Lung (tissue), 12 donors: ENCODE measurements around the gene PHF14. TPM values are rescaled to one million over a fixed set of nuclear protein-coding genes. Genes with fewer than 3 reads are reported as not detected.
A peak's percentile ranks its signal among the peaks of the same experiment; 100 is the strongest.

ENCODE experiments used
- ATAC-seq: fragments of 200-7000 bp; cut with Tn5 transposase; one replicate; pipeline ENCODE4 v1.9.1; 2020; ENCODE audit warnings: moderate number of reproducible peaks; ENCODE audit not compliant: insufficient read depth, low FRiP score
- DNase-seq, 3 donors: peaks; one replicate each; pipeline ENCODE4 v3.0.0-alpha.2; 2013 to 2017
- H3K27ac ChIP-seq, 2 donors: one replicate each; pipeline ENCODE4 v1.5.1; 2013; ENCODE audit warnings: mild to moderate bottlenecking in 2 of 2, moderate library complexity in 2 of 2, control low read depth in 1 of 2, inconsistent platforms in 1 of 2, low read depth in 1 of 2, low read length in 1 of 2
- H3K27me3 ChIP-seq, 3 donors: one replicate each; pipeline ENCODE4 v1.5.1; 2013; ENCODE audit warnings: low read length in 2 of 3; ENCODE audit not compliant: control insufficient read depth in 3 of 3, insufficient read depth in 3 of 3
- H3K36me3 ChIP-seq, 4 donors: one replicate each; pipeline ENCODE4 v1.5.1; 2013; ENCODE audit warnings: low read length in 4 of 4, mild to moderate bottlenecking in 1 of 4, moderate library complexity in 1 of 4; ENCODE audit not compliant: control insufficient read depth in 4 of 4, insufficient read depth in 4 of 4
- H3K4me1 ChIP-seq, 5 donors: one replicate each; pipeline ENCODE4 v1.5.1; 2013; ENCODE audit warnings: low read length in 5 of 5, mild to moderate bottlenecking in 2 of 5, moderate library complexity in 1 of 5; ENCODE audit not compliant: control insufficient read depth in 5 of 5, insufficient read depth in 5 of 5
- H3K4me3 ChIP-seq: one replicate; pipeline ENCODE4 v1.5.1; 2013; ENCODE audit warnings: mild to moderate bottlenecking, control low read depth, moderate library complexity
- H3K9ac ChIP-seq, 2 donors: one replicate each; pipeline ENCODE4 v1.5.1; 2013; ENCODE audit warnings: low read length in 2 of 2, control low read depth in 1 of 2; ENCODE audit not compliant: insufficient read depth in 1 of 2
- H3K9me3 ChIP-seq, 4 donors: one replicate each; pipeline ENCODE4 v1.5.1; 2013; ENCODE audit warnings: low read length in 3 of 4, mild to moderate bottlenecking in 1 of 4, moderate library complexity in 1 of 4; ENCODE audit not compliant: control insufficient read depth in 4 of 4, insufficient read depth in 3 of 4
- WGBS, 2 donors: extraction: QIAGEN DNeasy Blood & Tissue Kit; methylation state at CpG; one replicate each; pipeline ENCODE4 v1.1.7; 2013; 5-methylcytosine and 5-hydroxymethylcytosine counted together
- polyA plus RNA-seq, 2 donors: library from polyadenylated mRNA; stranded (reverse); fragments of 200-250 nt; gene quantifications; one replicate each; pipeline ENCODE4 v1.2.1, GENCODE V29; 2013
- total RNA-seq, 2 donors: library from RNA; depleted of rRNA in 1 of 2; stranded (reverse); fragments of >200 nt in 1 of 2; gene quantifications; one replicate each; pipeline ENCODE4 v1.2.1, GENCODE V29; 2014 to 2021
- TF ChIP-seq, protein P1 (sequence below): IDR thresholded peaks from 2 replicates; pipeline ENCODE4 v1.5.1; 2012; ENCODE audit warnings: mild to moderate bottlenecking; ENCODE audit errors: control extremely low read depth, extremely low read depth
- donor health status: control.
- donor health status: control.
- donor health status: Bipolar disorder and iron deficiency.
- donor health status: healthy.
- donor health status: DM: yes; HTN: yes; CAD: no.

The PHF14 gene
- total and polyA plus RNA-seq, 4 donors = 12.9 to 89.5 (median 24.7) TPM

DNA sequence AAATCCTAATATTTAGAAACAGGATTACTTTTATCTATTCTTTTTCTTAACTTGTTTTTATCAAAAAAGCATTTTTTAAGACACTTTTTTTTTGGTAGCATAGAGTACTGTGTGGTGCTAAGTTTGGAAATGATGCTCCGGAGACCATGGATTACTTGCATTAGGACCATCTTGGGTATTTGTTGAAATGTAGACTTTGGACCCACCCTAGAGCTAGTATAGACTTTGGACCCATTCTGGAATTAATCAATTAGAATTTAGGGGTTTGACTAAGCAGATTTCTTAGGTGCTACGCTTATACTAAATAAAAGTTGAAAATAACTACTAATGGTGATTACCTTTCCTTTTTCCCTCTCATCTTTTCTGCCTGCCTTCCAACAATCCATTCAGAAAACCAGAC, 80.4 kb downstream of the PHF14 start:
- Histone ChIP-seq H3K9me3 (no peaks in the 10 kb centered on the region), H3K4me1 (no peaks in the 10 kb centered on the region), H3K36me3 (peaks cover 0 to 5% (median under 1%) of the 10 kb centered on the region in 4 donors), H3K27ac (no peak overlapping the region), H3K9ac (no peak overlapping the region), H3K4me3 (no peak overlapping the region), H3K27me3 (no peaks in the 10 kb centered on the region)
- ATAC-seq (no peak), DNase-seq (no peak)
- 96 to 97% methylated on average over 2 of the region's 2 CpGs for WGBS, 2 donors
- TF ChIP-seq, protein P1, sequence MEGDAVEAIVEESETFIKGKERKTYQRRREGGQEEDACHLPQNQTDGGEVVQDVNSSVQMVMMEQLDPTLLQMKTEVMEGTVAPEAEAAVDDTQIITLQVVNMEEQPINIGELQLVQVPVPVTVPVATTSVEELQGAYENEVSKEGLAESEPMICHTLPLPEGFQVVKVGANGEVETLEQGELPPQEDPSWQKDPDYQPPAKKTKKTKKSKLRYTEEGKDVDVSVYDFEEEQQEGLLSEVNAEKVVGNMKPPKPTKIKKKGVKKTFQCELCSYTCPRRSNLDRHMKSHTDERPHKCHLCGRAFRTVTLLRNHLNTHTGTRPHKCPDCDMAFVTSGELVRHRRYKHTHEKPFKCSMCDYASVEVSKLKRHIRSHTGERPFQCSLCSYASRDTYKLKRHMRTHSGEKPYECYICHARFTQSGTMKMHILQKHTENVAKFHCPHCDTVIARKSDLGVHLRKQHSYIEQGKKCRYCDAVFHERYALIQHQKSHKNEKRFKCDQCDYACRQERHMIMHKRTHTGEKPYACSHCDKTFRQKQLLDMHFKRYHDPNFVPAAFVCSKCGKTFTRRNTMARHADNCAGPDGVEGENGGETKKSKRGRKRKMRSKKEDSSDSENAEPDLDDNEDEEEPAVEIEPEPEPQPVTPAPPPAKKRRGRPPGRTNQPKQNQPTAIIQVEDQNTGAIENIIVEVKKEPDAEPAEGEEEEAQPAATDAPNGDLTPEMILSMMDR = no peak

DNA sequence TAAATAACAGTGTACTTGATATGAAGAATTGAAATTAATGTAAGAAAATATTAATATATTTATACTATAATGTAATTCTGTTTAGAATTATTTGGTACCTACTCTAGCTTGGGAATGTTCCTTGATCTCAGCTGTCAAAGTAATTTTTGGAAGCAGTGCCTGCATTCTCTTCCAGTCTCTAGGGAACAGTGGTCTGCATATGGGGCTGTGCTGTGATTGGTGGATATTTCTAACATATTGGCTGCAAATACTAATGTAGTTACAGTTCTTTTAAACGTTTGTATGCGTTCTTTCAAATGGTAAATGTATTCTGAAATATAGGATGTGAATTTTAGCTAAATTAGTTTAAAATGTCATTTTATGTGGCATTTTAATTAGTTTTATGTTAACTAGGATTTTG, 87.2 kb downstream of the PHF14 start:
- H3K36me3 ChIP-seq = peaks cover 0 to 12% (median 1%) of the 10 kb centered on the region in 4 donors
- no peaks in the 10 kb centered on the region for H3K27me3 ChIP-seq
- no peak overlapping the region for H3K9ac ChIP-seq
- 79 to 83% methylated on average over 2 of the region's 2 CpGs for WGBS, 2 donors
- H3K4me1 ChIP-seq = no peaks in the 10 kb centered on the region
- ATAC-seq (no peak), DNase-seq (peak in 2 of 3 donors; percentile 8 to 15)
- no peak overlapping the region for H3K4me3 ChIP-seq
- no peaks in the 10 kb centered on the region for H3K9me3 ChIP-seq
- no peak overlapping the region for H3K27ac ChIP-seq
- TF ChIP-seq, protein P1 = no peak

DNA sequence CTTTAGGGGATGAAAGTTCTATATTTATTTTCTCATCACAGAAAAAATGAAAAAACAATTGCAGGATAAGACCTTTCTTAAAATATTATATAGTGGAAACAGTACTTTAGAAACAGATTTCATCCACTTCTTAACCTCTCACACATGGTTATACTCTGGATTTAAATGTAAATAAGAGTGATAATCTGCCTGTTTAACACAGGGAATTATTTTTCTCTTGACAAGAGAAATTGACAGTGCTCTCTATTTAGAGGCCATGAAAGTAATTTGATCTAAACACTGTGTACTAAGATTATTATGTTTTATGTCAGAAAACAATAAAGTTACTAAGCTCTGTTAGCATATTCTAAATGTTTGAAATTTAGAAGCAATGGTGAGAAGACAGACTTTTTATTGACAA, 88.4 kb downstream of the PHF14 start:
- DNase-seq (no peak), ATAC-seq (no peak)
- Histone ChIP-seq H3K9me3 (no peaks in the 10 kb centered on the region), H3K27me3 (no peaks in the 10 kb centered on the region), H3K4me1 (no peaks in the 10 kb centered on the region), H3K36me3 (peaks cover 0 to 12% (median 1%) of the 10 kb centered on the region in 4 donors), H3K9ac (no peak overlapping the region), H3K27ac (no peak overlapping the region), H3K4me3 (no peak overlapping the region)
- TF ChIP-seq, protein P1 = no peak

DNA sequence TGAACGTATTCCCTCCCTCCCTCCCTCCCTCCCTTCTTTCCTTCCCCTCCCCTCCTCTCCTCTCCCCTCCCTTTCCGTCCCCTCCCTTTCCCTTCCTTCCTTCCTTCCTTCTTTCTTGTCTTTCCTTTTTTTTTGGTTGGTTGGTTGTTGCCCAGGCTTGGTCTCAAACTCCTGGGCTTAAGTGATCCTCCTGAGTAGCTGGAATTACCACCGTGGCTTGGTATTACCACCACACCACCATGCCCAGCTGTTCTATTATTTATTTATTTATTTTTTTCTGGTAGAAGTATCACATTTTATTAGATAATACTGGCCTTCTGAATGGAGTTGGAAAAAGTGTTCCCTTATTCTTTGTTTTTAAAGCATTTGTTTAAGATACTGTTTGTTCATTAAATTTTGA, 95.9 kb downstream of the PHF14 start:
- H3K27ac ChIP-seq = no peak overlapping the region
- peaks cover 0 to 5% (median 3%) of the 10 kb centered on the region in 4 donors for H3K36me3 ChIP-seq
- H3K27me3 ChIP-seq = no peaks in the 10 kb centered on the region
- H3K4me3 ChIP-seq = no peak overlapping the region
- no peak for DNase-seq
- no peak for ATAC-seq
- WGBS, 2 donors = 63 to 80% methylated on average over 3 of the region's 3 CpGs
- no peak overlapping the region for H3K9ac ChIP-seq
- no peaks in the 10 kb centered on the region for H3K4me1 ChIP-seq
- H3K9me3 ChIP-seq = peaks cover 0 to 5% (median 0%) of the 10 kb centered on the region in 4 donors
- TF ChIP-seq, protein P1 = no peak
